ENCODE measurements around the gene STAMBPL1. TPM values are rescaled to one million over a fixed set of nuclear protein-coding genes. Genes with fewer than 3 reads are reported as not detected.

STAMBPL1 gene
- total and polyA plus RNA-seq, 2 experiments from 2014 or later = 4.5 to 20.0 TPM

DNA sequence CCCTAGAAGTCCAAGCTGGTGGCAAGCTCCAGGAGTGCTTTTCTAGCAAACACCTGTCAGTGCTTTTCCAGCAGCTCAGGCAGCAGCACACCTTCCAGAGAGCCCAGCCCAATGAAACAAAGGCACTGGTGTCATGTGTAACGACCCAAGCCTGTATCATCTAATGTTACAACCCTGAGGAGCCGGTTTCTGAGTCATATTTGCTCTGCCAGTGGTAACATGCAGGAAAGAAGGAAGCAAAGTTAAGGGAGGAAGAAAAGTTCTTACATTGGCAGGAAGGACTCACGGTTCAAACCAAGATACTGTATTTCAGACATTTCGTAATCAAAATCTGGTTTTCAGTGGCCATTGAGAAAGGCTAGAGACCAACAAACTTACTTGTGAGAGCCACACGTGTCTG is 28.3 kb upstream of the STAMBPL1 start, which contains the start of gene ANKRD22:
Gene ANKRD22 (minus strand): TSS at position 139 of the 400 bp plus-strand sequence. CDS start 237 bp downstream, outside the sequence.
- Histone ChIP-seq H3K9me2 (replicated peaks; ENCODE audit: insufficient read depth) (no peaks in the 10 kb centered on the region), H3K9me3 (ENCODE audit: low read depth) (no peaks in the 10 kb centered on the region), H3K79me2 (no peaks in the 10 kb centered on the region), H3K4me3 (no peak within 1 kb of the TSS), H3K4me2 (peak within 1 kb of the TSS; percentile 45), H3K36me3 (replicated peaks; ENCODE audit: insufficient read depth, low read depth) (no peaks in the 10 kb centered on the region), H3K27ac (peak within 1 kb of the TSS; percentile 82), H3K4me1 (ENCODE audit: insufficient read depth) (peaks cover 11% of the 10 kb centered on the region), H4K20me1 (ENCODE audit: insufficient read depth, poor library complexity, severe bottlenecking) (no peaks in the 10 kb centered on the region), H3K27me3 (no peaks in the 10 kb centered on the region), H2AFZ (no peak within 1 kb of the TSS)
- WGBS (ENCODE audit: low lambda C conversion rate, missing lambda C conversion rate) = 54% methylated on average over 5 of the region's 5 CpGs
- peak; percentile 84 for DNase-seq (ENCODE audit: low spot score)
- TF ChIP-seq EZH2 (IDR thresholded peaks at IDR 0.05; ENCODE audit: borderline replicate concordance) = no peak
- TF ChIP-seq, protein P1, sequence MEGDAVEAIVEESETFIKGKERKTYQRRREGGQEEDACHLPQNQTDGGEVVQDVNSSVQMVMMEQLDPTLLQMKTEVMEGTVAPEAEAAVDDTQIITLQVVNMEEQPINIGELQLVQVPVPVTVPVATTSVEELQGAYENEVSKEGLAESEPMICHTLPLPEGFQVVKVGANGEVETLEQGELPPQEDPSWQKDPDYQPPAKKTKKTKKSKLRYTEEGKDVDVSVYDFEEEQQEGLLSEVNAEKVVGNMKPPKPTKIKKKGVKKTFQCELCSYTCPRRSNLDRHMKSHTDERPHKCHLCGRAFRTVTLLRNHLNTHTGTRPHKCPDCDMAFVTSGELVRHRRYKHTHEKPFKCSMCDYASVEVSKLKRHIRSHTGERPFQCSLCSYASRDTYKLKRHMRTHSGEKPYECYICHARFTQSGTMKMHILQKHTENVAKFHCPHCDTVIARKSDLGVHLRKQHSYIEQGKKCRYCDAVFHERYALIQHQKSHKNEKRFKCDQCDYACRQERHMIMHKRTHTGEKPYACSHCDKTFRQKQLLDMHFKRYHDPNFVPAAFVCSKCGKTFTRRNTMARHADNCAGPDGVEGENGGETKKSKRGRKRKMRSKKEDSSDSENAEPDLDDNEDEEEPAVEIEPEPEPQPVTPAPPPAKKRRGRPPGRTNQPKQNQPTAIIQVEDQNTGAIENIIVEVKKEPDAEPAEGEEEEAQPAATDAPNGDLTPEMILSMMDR (IDR thresholded peaks at IDR 0.05; ENCODE audit: poor library complexity) = no peak
- no peak for TF ChIP-seq EZH2phosphoT487 (IDR thresholded peaks at IDR 0.05; ENCODE audit: low read depth, severe bottlenecking, unreplicated experiment)

DNA sequence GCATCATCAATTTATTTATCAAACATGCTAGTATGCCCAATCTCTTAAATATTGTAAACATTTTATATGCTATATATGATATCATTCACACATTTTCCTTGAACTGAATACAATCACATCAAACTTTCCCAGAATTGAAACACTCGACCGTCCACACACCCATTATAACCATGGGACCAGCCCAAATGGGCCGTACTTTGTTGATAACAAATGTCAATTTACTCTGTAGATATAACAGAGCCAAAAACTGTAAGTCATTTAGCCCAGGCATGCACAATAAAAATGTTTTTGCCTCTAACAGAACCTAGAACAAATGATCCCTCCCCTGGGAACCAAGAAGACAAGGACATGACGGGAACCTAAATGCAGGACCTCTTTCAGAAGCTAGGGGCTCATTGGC is 27.7 kb upstream of the STAMBPL1 start:
- no peaks in the 10 kb centered on the region for H3K9me3 ChIP-seq (ENCODE audit: low read depth)

DNA sequence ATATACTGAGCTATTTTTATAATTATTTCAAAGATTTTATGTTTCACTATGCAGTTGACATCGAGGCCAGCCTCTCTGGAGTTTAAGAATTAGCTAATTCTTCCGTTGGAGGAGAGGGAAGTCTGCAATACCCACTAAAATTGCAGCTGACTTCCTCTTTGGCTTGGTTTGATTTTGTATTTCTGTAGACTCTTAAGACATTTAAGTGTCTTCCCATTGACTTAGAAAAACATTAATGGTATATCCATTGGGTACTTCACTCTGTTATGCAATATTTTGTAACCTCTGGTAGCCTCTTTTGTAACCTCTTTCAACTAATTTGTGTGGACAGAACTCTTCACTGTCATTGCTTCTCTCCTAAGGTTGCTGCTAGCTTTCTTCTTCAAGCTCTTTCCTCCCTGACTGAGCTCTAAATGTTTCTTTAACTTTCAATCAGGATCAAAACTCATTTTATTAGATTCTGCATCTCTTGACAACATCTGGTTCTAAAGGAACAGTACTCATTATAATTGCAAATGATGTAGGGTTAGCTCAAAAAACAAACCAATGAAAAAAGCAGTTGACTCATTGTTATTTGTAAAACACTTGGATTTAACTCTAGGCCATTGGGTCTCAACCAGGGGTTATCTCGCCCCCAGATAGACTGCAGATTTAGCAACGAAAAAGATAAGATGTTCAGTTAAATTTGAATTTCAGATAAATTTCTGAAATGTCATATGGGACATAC is 26.7 kb upstream of the STAMBPL1 start:
- Histone ChIP-seq H4K20me1 (ENCODE audit: insufficient read depth, poor library complexity, severe bottlenecking) (no peaks in the 10 kb centered on the region), H3K9me3 (ENCODE audit: low read depth) (no peaks in the 10 kb centered on the region), H3K9me2 (replicated peaks; ENCODE audit: insufficient read depth) (no peaks in the 10 kb centered on the region), H3K36me3 (replicated peaks; ENCODE audit: insufficient read depth, low read depth) (no peaks in the 10 kb centered on the region), H3K4me3 (no peak overlapping the region), H3K27me3 (no peaks in the 10 kb centered on the region), H2AFZ (no peak overlapping the region), H3K27ac (no peak overlapping the region), H3K79me2 (no peaks in the 10 kb centered on the region), H3K4me1 (ENCODE audit: insufficient read depth) (peaks cover 11% of the 10 kb centered on the region), H3K4me2 (no peak overlapping the region)
- no peak for DNase-seq (ENCODE audit: low spot score)
- TF ChIP-seq EZH2 (IDR thresholded peaks at IDR 0.05; ENCODE audit: borderline replicate concordance) (no peak), EZH2phosphoT487 (IDR thresholded peaks at IDR 0.05; ENCODE audit: low read depth, severe bottlenecking, unreplicated experiment) (no peak)
- TF ChIP-seq, protein P1 (IDR thresholded peaks at IDR 0.05; ENCODE audit: poor library complexity) = no peak
- WGBS (ENCODE audit: low lambda C conversion rate, missing lambda C conversion rate) = 68% methylated on average over 4 of the region's 4 CpGs

More for the DNA sequence above, 27.7 kb upstream of the STAMBPL1 start:
- Histone ChIP-seq H3K27me3 (no peaks in the 10 kb centered on the region), H3K4me2 (peak overlapping the region; percentile 45), H3K4me1 (ENCODE audit: insufficient read depth) (peaks cover 11% of the 10 kb centered on the region), H3K27ac (peak overlapping the region; percentile 82), H3K9me2 (replicated peaks; ENCODE audit: insufficient read depth) (no peaks in the 10 kb centered on the region), H4K20me1 (ENCODE audit: insufficient read depth, poor library complexity, severe bottlenecking) (no peaks in the 10 kb centered on the region), H3K79me2 (no peaks in the 10 kb centered on the region), H3K36me3 (replicated peaks; ENCODE audit: insufficient read depth, low read depth) (no peaks in the 10 kb centered on the region), H2AFZ (no peak overlapping the region), H3K4me3 (no peak overlapping the region)
- DNase-seq (ENCODE audit: low spot score) = no peak
- 84% methylated on average over 4 of the region's 4 CpGs for WGBS (ENCODE audit: low lambda C conversion rate, missing lambda C conversion rate)
- TF ChIP-seq EZH2phosphoT487 (IDR thresholded peaks at IDR 0.05; ENCODE audit: low read depth, severe bottlenecking, unreplicated experiment) (no peak), EZH2 (IDR thresholded peaks at IDR 0.05; ENCODE audit: borderline replicate concordance) (no peak)
- TF ChIP-seq, protein P1 (IDR thresholded peaks at IDR 0.05; ENCODE audit: poor library complexity) = no peak
